ENCODE measurements around the gene CHD2.

CHD2 gene

DNA sequence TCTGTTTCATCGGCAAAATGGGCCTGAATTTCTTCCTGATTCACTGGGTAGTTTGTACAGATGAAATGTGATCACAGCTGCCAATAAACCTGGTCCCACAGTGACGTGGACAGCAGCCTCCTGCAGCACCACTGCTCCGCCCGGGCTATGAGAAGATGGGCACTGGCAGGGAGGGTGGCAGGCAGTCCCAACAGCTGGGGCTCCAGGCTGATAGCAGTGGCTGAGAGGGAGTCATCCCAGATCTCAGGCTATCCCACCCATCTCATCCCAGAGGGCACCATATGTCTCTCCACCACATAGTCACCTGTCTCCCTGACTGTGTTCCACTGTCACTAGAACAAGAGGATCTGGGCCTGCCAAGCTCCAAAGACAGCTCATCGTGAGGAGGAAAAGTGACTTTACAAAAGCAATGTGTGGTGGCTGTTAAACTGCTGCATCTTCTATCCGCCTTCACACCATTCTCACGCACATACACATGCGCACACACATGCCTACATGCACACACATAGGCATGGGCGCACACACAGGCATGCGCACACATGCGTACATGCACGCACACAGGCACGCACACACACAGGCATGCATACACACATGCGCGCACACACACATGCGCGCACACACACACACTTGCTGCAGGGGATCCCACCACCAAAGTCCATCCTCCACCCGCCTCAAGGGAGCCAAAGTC is 142.7 kb downstream of the CHD2 start:
- Histone ChIP-seq H3K27ac (ENCODE audit: low read depth, low read length) (no peak overlapping the region), H2BK5ac (ENCODE audit: low read depth, low read length, poor library complexity) (no peak overlapping the region), H3K27me3 (ENCODE audit: insufficient read depth, low read length) (no peaks in the 10 kb centered on the region), H3K36me3 (ENCODE audit: control insufficient read depth in 1 of 2, insufficient read depth in 2 of 2, low read length in 2 of 2) (no peaks in the 10 kb centered on the region), H2BK12ac (ENCODE audit: low read length) (no peak overlapping the region), H3K23ac (ENCODE audit: low read length) (no peak overlapping the region), H3K79me1 (ENCODE audit: low read length) (no peaks in the 10 kb centered on the region), H2BK120ac (ENCODE audit: insufficient read depth, low read length, poor library complexity) (no peak overlapping the region), H3K9ac (ENCODE audit: low read length) (no peak overlapping the region), H2AFZ (ENCODE audit: insufficient read depth, low read length, poor library complexity) (no peak overlapping the region), H3K4me3 (ENCODE audit: low read depth, low read length) (peak overlapping the region; percentile 43), H3K79me2 (ENCODE audit: control insufficient read depth, insufficient read depth, low read length, poor library complexity) (no peaks in the 10 kb centered on the region), H3K18ac (ENCODE audit: low read length) (no peak overlapping the region), H4K91ac (ENCODE audit: low read depth, low read length) (no peak overlapping the region), H4K12ac (ENCODE audit: low read depth, low read length) (no peak overlapping the region), H3K4ac (ENCODE audit: low read depth, low read length) (no peak overlapping the region), H2AK5ac (ENCODE audit: low read length) (no peak overlapping the region), H3K4me1 (ENCODE audit: control insufficient read depth in 1 of 2, insufficient read depth in 2 of 2, low read length in 2 of 2) (no peaks in the 10 kb centered on the region), H4K8ac (ENCODE audit: low read depth, low read length) (no peak overlapping the region), H3K9me3 (ENCODE audit: insufficient read depth, low read depth, low read length) (peaks cover 12% of the 10 kb centered on the region), H3K4me2 (ENCODE audit: low read length) (no peak overlapping the region), H3K14ac (ENCODE audit: low read length) (no peak overlapping the region)
- DNase-seq = no peak
- no CpG with 5 or more reads among the region's 18 CpGs for WGBS (ENCODE audit: extremely low coverage, insufficient coverage, insufficient read length)

DNA sequence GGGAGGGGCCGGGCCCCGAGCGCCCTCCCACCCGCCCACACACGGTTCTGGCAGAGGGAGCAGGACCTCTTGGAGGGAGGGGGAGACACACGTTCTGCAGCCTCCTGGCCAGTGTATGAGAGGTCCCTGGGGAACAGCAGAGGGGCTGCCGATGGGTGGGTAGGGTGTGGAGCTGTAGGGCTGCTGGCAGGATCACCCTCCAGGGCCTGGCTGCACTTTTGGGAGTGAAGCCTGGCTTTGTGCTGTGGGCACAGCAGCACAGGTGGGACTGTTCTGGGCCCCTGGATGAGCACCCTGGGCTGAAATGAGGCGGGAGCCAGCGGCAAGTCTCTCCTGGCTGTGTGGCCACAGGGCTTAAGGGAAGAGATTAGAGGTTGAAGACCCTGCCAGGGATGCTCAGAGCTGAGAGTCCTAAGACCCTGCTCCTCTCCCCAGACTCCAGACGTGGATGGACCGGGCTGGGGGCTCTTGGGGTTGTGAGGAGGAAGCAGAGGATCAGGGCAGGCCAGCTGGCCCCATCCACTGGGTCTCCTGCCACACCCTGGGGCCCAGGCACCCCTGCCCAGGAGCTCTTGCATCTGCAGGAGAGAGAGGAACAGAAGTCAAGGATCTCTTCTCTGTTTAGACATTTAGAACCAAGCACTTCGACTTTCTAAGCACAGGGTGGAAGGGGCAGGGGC is 143.6 kb downstream of the CHD2 start:
- no peaks in the 10 kb centered on the region for H3K79me1 ChIP-seq (ENCODE audit: low read length)
- H4K91ac ChIP-seq (ENCODE audit: low read depth, low read length) = no peak overlapping the region
- peaks cover 12% of the 10 kb centered on the region for H3K9me3 ChIP-seq (ENCODE audit: insufficient read depth, low read depth, low read length)
- no peak overlapping the region for H2AK5ac ChIP-seq (ENCODE audit: low read length)
- H3K27me3 ChIP-seq (ENCODE audit: insufficient read depth, low read length) = no peaks in the 10 kb centered on the region
- no peak overlapping the region for H3K27ac ChIP-seq (ENCODE audit: low read depth, low read length)
- H4K8ac ChIP-seq (ENCODE audit: low read depth, low read length) = no peak overlapping the region
- no peaks in the 10 kb centered on the region for H3K4me1 ChIP-seq (ENCODE audit: control insufficient read depth in 1 of 2, insufficient read depth in 2 of 2, low read length in 2 of 2)
- H2AFZ ChIP-seq (ENCODE audit: insufficient read depth, low read length, poor library complexity) = no peak overlapping the region
- no peak overlapping the region for H3K23ac ChIP-seq (ENCODE audit: low read length)
- no peak overlapping the region for H3K9ac ChIP-seq (ENCODE audit: low read length)
- H2BK120ac ChIP-seq (ENCODE audit: insufficient read depth, low read length, poor library complexity) = no peak overlapping the region
- no peak overlapping the region for H2BK12ac ChIP-seq (ENCODE audit: low read length)
- H2BK5ac ChIP-seq (ENCODE audit: low read depth, low read length, poor library complexity) = no peak overlapping the region
- H4K12ac ChIP-seq (ENCODE audit: low read depth, low read length) = no peak overlapping the region
- no peak overlapping the region for H3K4me2 ChIP-seq (ENCODE audit: low read length)
- no peak overlapping the region for H3K18ac ChIP-seq (ENCODE audit: low read length)
- H3K4ac ChIP-seq (ENCODE audit: low read depth, low read length) = no peak overlapping the region
- H3K36me3 ChIP-seq (ENCODE audit: control insufficient read depth in 1 of 2, insufficient read depth in 2 of 2, low read length in 2 of 2) = no peaks in the 10 kb centered on the region
- no CpG with 5 or more reads among the region's 12 CpGs for WGBS (ENCODE audit: extremely low coverage, insufficient coverage, insufficient read length)
- H3K79me2 ChIP-seq (ENCODE audit: control insufficient read depth, insufficient read depth, low read length, poor library complexity) = no peaks in the 10 kb centered on the region
- no peak for DNase-seq
- no peak overlapping the region for H3K4me3 ChIP-seq (ENCODE audit: low read depth, low read length)
- no peak overlapping the region for H3K14ac ChIP-seq (ENCODE audit: low read length)

DNA sequence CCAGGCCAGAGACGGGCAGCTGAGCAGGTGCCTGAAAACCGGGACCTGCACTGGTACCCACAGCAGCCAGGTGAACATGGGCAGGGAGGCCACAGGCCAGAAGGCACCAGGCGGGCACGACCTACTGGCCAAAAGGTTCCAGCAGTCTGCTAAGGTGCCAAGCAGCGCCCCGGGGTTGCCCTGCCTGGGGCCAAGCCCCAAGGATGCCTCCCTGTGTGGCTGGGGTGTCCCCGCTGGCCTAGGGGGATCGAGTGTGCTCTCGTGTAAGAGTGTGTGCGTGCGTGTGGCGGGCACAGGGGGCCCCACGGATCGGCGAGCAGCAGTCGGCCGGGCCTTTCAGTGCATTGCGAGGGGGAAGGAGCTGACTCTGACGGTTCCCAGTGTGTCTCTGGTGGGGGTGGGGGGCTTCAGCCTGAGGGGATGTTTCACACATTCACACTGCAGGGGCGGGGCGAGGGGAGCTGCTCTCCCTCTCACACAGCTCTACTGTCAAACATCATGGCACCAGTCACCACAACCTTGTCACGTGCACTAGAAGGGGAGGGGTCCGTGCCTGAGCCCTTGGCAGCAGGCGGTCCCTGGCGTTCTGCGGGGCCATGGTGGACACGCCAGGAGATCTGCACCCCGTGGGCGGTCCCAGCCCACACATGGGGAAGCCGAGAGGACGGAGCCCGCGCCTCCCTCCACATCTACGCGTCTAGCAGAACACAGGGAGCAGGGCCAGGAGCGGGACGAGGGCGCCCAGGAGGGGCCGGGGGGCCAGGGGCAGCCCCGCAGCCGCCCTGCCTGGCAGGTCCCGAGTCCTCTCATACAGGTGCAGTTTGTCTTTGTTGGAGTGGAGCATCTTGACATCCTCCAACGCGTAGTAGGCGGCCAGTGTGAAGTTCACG is 144.4 kb downstream of the CHD2 start:
- H3K4me3 ChIP-seq (ENCODE audit: low read depth, low read length) = no peak overlapping the region
- no peak overlapping the region for H3K27ac ChIP-seq (ENCODE audit: low read depth, low read length)
- no peak overlapping the region for H4K91ac ChIP-seq (ENCODE audit: low read depth, low read length)
- no peak for DNase-seq
- H3K79me1 ChIP-seq (ENCODE audit: low read length) = no peaks in the 10 kb centered on the region
- no peak overlapping the region for H4K8ac ChIP-seq (ENCODE audit: low read depth, low read length)
- H3K4me2 ChIP-seq (ENCODE audit: low read length) = no peak overlapping the region
- no peak overlapping the region for H4K12ac ChIP-seq (ENCODE audit: low read depth, low read length)
- H3K36me3 ChIP-seq (ENCODE audit: control insufficient read depth in 1 of 2, insufficient read depth in 2 of 2, low read length in 2 of 2) = no peaks in the 10 kb centered on the region
- H3K9me3 ChIP-seq (ENCODE audit: insufficient read depth, low read depth, low read length) = peaks cover 12% of the 10 kb centered on the region
- no peak overlapping the region for H3K14ac ChIP-seq (ENCODE audit: low read length)
- H3K9ac ChIP-seq (ENCODE audit: low read length) = no peak overlapping the region
- no peak overlapping the region for H3K18ac ChIP-seq (ENCODE audit: low read length)
- no peak overlapping the region for H2BK120ac ChIP-seq (ENCODE audit: insufficient read depth, low read length, poor library complexity)
- H2BK12ac ChIP-seq (ENCODE audit: low read length) = no peak overlapping the region
- no peaks in the 10 kb centered on the region for H3K4me1 ChIP-seq (ENCODE audit: control insufficient read depth in 1 of 2, insufficient read depth in 2 of 2, low read length in 2 of 2)
- H2AK5ac ChIP-seq (ENCODE audit: low read length) = no peak overlapping the region
- H3K4ac ChIP-seq (ENCODE audit: low read depth, low read length) = no peak overlapping the region
- H3K23ac ChIP-seq (ENCODE audit: low read length) = no peak overlapping the region
- no CpG with 5 or more reads among the region's 46 CpGs for WGBS (ENCODE audit: extremely low coverage, insufficient coverage, insufficient read length)
- H2AFZ ChIP-seq (ENCODE audit: insufficient read depth, low read length, poor library complexity) = no peak overlapping the region
- H3K27me3 ChIP-seq (ENCODE audit: insufficient read depth, low read length) = no peaks in the 10 kb centered on the region
- H2BK5ac ChIP-seq (ENCODE audit: low read depth, low read length, poor library complexity) = no peak overlapping the region
- no peaks in the 10 kb centered on the region for H3K79me2 ChIP-seq (ENCODE audit: control insufficient read depth, insufficient read depth, low read length, poor library complexity)

DNA sequence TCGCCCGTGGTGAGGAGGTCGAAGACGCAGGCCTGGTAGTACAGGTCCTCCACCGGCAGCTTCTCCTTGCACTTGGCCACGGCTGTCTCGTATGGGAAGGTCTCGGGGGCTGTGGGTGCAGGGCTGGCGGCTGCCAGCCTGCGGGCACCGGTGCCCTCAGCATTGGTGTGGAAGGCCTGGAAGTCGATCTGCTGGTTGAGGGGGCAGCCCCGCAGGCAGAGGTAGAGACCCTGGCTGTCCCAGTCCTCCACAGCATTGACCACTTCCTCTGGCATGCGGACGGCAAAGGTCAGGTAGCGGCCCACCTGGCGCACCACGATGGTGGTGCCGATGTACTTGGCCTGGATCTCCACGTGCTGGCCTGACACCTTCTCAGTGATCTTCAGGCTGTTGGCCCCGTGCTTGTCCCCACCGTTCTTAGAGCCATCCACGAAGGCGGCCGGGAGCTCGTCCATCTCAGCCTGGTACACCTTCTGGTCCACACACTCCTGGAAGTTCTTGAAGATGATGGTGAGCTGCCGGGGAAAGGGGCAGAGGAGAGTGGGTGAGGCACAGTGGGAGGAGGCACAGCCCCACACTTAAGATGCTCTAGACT is 145.2 kb downstream of the CHD2 start:
- no peak overlapping the region for H3K14ac ChIP-seq (ENCODE audit: low read length)
- H3K4me3 ChIP-seq (ENCODE audit: low read depth, low read length) = no peak overlapping the region
- no peak overlapping the region for H3K9ac ChIP-seq (ENCODE audit: low read length)
- H3K9me3 ChIP-seq (ENCODE audit: insufficient read depth, low read depth, low read length) = peaks cover 12% of the 10 kb centered on the region
- H4K91ac ChIP-seq (ENCODE audit: low read depth, low read length) = no peak overlapping the region
- no peaks in the 10 kb centered on the region for H3K4me1 ChIP-seq (ENCODE audit: control insufficient read depth in 1 of 2, insufficient read depth in 2 of 2, low read length in 2 of 2)
- no peak overlapping the region for H2BK5ac ChIP-seq (ENCODE audit: low read depth, low read length, poor library complexity)
- WGBS (ENCODE audit: extremely low coverage, insufficient coverage, insufficient read length) = no CpG with 5 or more reads among the region's 27 CpGs
- no peaks in the 10 kb centered on the region for H3K79me1 ChIP-seq (ENCODE audit: low read length)
- no peak overlapping the region for H3K4me2 ChIP-seq (ENCODE audit: low read length)
- H2AFZ ChIP-seq (ENCODE audit: insufficient read depth, low read length, poor library complexity) = no peak overlapping the region
- no peaks in the 10 kb centered on the region for H3K27me3 ChIP-seq (ENCODE audit: insufficient read depth, low read length)
- DNase-seq = no peak
- H3K23ac ChIP-seq (ENCODE audit: low read length) = no peak overlapping the region
- H4K8ac ChIP-seq (ENCODE audit: low read depth, low read length) = no peak overlapping the region
- no peak overlapping the region for H3K18ac ChIP-seq (ENCODE audit: low read length)
- no peak overlapping the region for H3K27ac ChIP-seq (ENCODE audit: low read depth, low read length)
- no peak overlapping the region for H2AK5ac ChIP-seq (ENCODE audit: low read length)
- H2BK120ac ChIP-seq (ENCODE audit: insufficient read depth, low read length, poor library complexity) = no peak overlapping the region
- H3K36me3 ChIP-seq (ENCODE audit: control insufficient read depth in 1 of 2, insufficient read depth in 2 of 2, low read length in 2 of 2) = no peaks in the 10 kb centered on the region
- H3K4ac ChIP-seq (ENCODE audit: low read depth, low read length) = no peak overlapping the region
- no peak overlapping the region for H2BK12ac ChIP-seq (ENCODE audit: low read length)
- no peak overlapping the region for H4K12ac ChIP-seq (ENCODE audit: low read depth, low read length)
- no peaks in the 10 kb centered on the region for H3K79me2 ChIP-seq (ENCODE audit: control insufficient read depth, insufficient read depth, low read length, poor library complexity)

All from trophoblast cell (in vitro differentiated cells and primary cell).